ENCODE results near the gene PRKCA.

GRCh38 chr17:66331038-66331816 lies 28.8 kb downstream of the PRKCA start:
- TF ChIP-seq POLR2AphosphoS5 (IDR thresholded peaks at IDR 0.05) (no peak), CTCF (IDR thresholded peaks at IDR 0.05) (no peak)

All from prostate gland (tissue), 2 donors.